ENCODE results near the gene CSNK1E. TPM values are rescaled to one million over a fixed set of nuclear protein-coding genes. Genes with fewer than 3 reads are reported as not detected.
A peak's percentile ranks its signal among the peaks of the same experiment; 100 is the strongest.

CSNK1E gene
- total and polyA plus RNA-seq, 4 experiments from 2014 or later: 8.8 to 103 (median 56.7) TPM

DNA sequence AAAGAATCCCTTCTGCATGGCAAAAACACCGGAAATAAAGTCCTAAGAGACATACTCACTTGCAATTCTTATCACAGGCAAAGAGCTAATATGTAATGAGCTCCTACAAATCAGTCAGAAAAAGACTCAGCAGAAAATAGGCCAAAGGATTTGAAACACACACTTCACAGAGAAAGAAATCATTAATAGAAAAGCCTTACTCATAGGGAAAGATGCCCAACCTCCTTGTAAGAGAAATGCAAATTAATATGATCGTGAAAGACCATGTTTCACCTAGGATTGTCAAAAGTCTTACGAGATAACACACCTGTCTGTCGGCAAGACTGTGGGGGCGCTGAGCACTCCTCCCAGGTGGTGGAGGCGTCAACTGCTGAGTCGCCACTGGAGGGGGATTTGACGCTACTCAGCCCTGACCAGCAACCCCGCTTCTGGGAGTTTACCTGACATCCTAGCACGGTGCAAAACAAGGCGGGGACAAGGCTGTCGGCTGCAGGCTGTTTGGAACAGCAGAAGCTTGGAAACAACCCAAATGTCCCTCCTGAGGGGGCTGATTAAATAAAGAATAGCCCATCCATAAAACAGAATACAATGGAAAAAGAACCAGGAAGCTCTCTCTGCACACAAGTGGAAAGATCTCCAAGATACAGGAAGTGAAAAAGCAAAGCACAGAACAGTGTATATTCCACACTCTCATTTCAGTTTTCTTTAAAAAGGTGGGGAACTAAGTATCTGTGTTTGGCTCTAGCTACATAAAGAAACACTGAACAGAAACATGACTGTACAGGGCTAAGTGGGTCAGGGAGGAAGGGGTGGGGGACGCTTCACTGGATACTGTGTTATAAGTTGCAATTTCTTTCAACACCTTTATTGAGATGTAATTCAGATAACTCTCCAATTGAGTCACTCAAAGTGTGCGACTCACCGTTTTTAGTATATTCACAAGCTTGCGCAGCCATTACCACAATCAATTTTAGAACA lies 11.5 kb downstream of the CSNK1E start:
- H3K9me3 Mint-ChIP-seq: peaks cover 0 to 5% (median 0%) of the 10 kb centered on the region in 8 donors
- Histone ChIP-seq H3K36me3 (ENCODE audit: insufficient read depth, low read length) (peaks cover 12% of the 10 kb centered on the region), H3K4me3 (ENCODE audit: low read length in 2 of 2) (peak overlapping the region; percentile 6 to 12), H3K4me1 (ENCODE audit: insufficient read depth, low read length) (peaks cover 19% of the 10 kb centered on the region), H3K9me3 (ENCODE audit: control insufficient read depth in 1 of 2, low read length in 2 of 2) (no peaks in the 10 kb centered on the region), H3K27me3 (ENCODE audit: insufficient read depth, low read length) (no peaks in the 10 kb centered on the region), H3K27ac (ENCODE audit: low read depth, low read length) (peak overlapping the region; percentile 47)
- H3K27me3 Mint-ChIP-seq: no peaks in the 10 kb centered on the region
- peak; percentile 29 to 70 (median 38) for DNase-seq
- POLR2A ChIA-PET (ENCODE audit: partially characterized antibody): interaction anchor here (0.7 to 2.7 kb wide), 4 partner anchors 9 to 39 kb away, joined by 3 to 22 read pairs (median 4); no protein-coding TSS in a partner anchor
- peak overlapping the region; percentile 55 to 85 (median 68) for H3K4me3 Mint-ChIP-seq
- CTCF ChIA-PET (ENCODE audit: partially characterized antibody): interaction anchor here (1.1 to 2.2 kb wide), 4 partner anchors 9 to 48 kb away, joined by 3 to 6 read pairs (median 6); no protein-coding TSS in a partner anchor
- H3K27ac Mint-ChIP-seq: peak overlapping the region; percentile 51 to 92 (median 81)
- intact Hi-C loops (cut with micrococcal nuclease): no loop called here
- peaks cover 21 to 45% (median 34%) of the 10 kb centered on the region in 4 donors for H3K4me1 Mint-ChIP-seq
- peaks cover 12 to 43% of the 10 kb centered on the region in 2 donors for H3K36me3 Mint-ChIP-seq

- no peak overlapping the region for H3K4me3 ChIP-seq (ENCODE audit: low read length in 2 of 2)
- H3K27ac ChIP-seq (ENCODE audit: low read depth, low read length): no peak overlapping the region
- POLR2A ChIA-PET (ENCODE audit: partially characterized antibody): interaction anchor here (2.7 kb wide), 1 partner anchor 10 kb away, joined by 22 read pairs; no protein-coding TSS in a partner anchor
- H3K27me3 Mint-ChIP-seq: no peaks in the 10 kb centered on the region
- H3K27ac Mint-ChIP-seq: peak overlapping the region in 2 of 7 donors; percentile 36 to 80
- H3K9me3 Mint-ChIP-seq: peaks cover 0 to 6% (median 0%) of the 10 kb centered on the region in 8 donors
- CTCF ChIA-PET (ENCODE audit: partially characterized antibody): interaction anchor here (2.2 kb wide), 1 partner anchor 11 kb away, joined by 6 read pairs; no protein-coding TSS in a partner anchor
- DNase-seq: no peak
- no peaks in the 10 kb centered on the region for H3K9me3 ChIP-seq (ENCODE audit: control insufficient read depth in 1 of 2, low read length in 2 of 2)
- no peak overlapping the region for H3K4me3 Mint-ChIP-seq
- peaks cover 21 to 41% (median 29%) of the 10 kb centered on the region in 4 donors for H3K4me1 Mint-ChIP-seq
- H3K36me3 ChIP-seq (ENCODE audit: insufficient read depth, low read length): peaks cover 25% of the 10 kb centered on the region
- intact Hi-C loops (cut with micrococcal nuclease): no loop called here
- peaks cover 19 to 55% of the 10 kb centered on the region in 2 donors for H3K36me3 Mint-ChIP-seq
- H3K27me3 ChIP-seq (ENCODE audit: insufficient read depth, low read length): no peaks in the 10 kb centered on the region
- H3K4me1 ChIP-seq (ENCODE audit: insufficient read depth, low read length): peaks cover 19% of the 10 kb centered on the region
Observed at GRCh38 chr22:38304526-38304925, 12.7 kb downstream of the CSNK1E start.

GRCh38 chr22:38303974-38304373 lies 13.3 kb downstream of the CSNK1E start:
- no peak for DNase-seq
- Mint-ChIP-seq H3K36me3 (peaks cover 20 to 58% of the 10 kb centered on the region in 2 donors), H3K4me3 (no peak overlapping the region), H3K27me3 (no peaks in the 10 kb centered on the region), H3K4me1 (peaks cover 19 to 37% (median 27%) of the 10 kb centered on the region in 4 donors), H3K27ac (peak overlapping the region in 2 of 7 donors; percentile 38 to 66), H3K9me3 (peaks cover 0 to 6% (median 0%) of the 10 kb centered on the region in 8 donors)
- CTCF ChIA-PET (ENCODE audit: partially characterized antibody): no interaction called here
- Histone ChIP-seq H3K27ac (ENCODE audit: low read depth, low read length) (no peak overlapping the region), H3K27me3 (ENCODE audit: insufficient read depth, low read length) (no peaks in the 10 kb centered on the region), H3K4me3 (ENCODE audit: low read length in 2 of 2) (no peak overlapping the region), H3K36me3 (ENCODE audit: insufficient read depth, low read length) (peaks cover 30% of the 10 kb centered on the region), H3K4me1 (ENCODE audit: insufficient read depth, low read length) (peaks cover 19% of the 10 kb centered on the region), H3K9me3 (ENCODE audit: control insufficient read depth in 1 of 2, low read length in 2 of 2) (no peaks in the 10 kb centered on the region)
- intact Hi-C loops (cut with micrococcal nuclease): no loop called here
- POLR2A ChIA-PET (ENCODE audit: partially characterized antibody): no interaction called here

DNA sequence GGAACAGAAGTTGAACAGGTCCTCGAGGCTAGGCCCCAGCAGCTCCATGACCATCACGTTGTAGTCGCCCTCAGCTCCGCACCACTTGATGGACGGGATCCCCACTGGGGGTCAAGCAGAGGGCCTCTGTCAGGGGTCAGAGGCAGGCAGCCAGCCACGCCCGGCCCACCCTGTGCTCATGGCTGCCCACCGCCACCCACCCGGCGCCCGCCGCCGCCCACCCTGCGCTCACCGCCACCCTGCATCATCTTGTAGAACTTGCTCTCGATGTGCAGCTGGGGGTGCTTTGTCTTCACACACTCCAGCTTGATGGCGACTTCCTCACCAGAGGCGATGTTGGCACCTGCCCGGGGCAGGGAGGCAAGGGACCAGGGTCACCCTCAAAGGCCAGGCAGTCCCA lies 14.3 kb downstream of the CSNK1E start:
- no peak overlapping the region for H3K4me3 Mint-ChIP-seq
- H3K27ac Mint-ChIP-seq: peak overlapping the region in 1 of 7 donors; percentile 29
- H3K36me3 ChIP-seq (ENCODE audit: insufficient read depth, low read length): peaks cover 38% of the 10 kb centered on the region
- intact Hi-C loops (cut with micrococcal nuclease): no loop called here
- H3K4me1 ChIP-seq (ENCODE audit: insufficient read depth, low read length): peaks cover 19% of the 10 kb centered on the region
- H3K4me3 ChIP-seq (ENCODE audit: low read length in 2 of 2): no peak overlapping the region
- peaks cover 0 to 6% (median 0%) of the 10 kb centered on the region in 8 donors for H3K9me3 Mint-ChIP-seq
- ChIA-PET CTCF (ENCODE audit: partially characterized antibody) (no interaction called here), POLR2A (ENCODE audit: partially characterized antibody) (interaction anchor here (0.6 kb wide), 2 partner anchors 200 to 1023 kb away, joined by 3 read pairs; no protein-coding TSS in a partner anchor)
- peaks cover 14 to 27% (median 21%) of the 10 kb centered on the region in 4 donors for H3K4me1 Mint-ChIP-seq
- H3K27me3 ChIP-seq (ENCODE audit: insufficient read depth, low read length): no peaks in the 10 kb centered on the region
- H3K36me3 Mint-ChIP-seq: peaks cover 26 to 60% of the 10 kb centered on the region in 2 donors
- H3K9me3 ChIP-seq (ENCODE audit: control insufficient read depth in 1 of 2, low read length in 2 of 2): no peaks in the 10 kb centered on the region
- H3K27ac ChIP-seq (ENCODE audit: low read depth, low read length): no peak overlapping the region
- no peaks in the 10 kb centered on the region for H3K27me3 Mint-ChIP-seq
- no peak for DNase-seq

GRCh38 chr22:38300946-38301345 lies 16.3 kb downstream of the CSNK1E start:
- H3K27me3 ChIP-seq (ENCODE audit: insufficient read depth, low read length): no peaks in the 10 kb centered on the region
- H3K9me3 Mint-ChIP-seq: peaks cover 0 to 4% (median 0%) of the 10 kb centered on the region in 8 donors
- H3K36me3 ChIP-seq (ENCODE audit: insufficient read depth, low read length): peaks cover 55% of the 10 kb centered on the region
- ChIA-PET CTCF (ENCODE audit: partially characterized antibody) (no interaction called here), POLR2A (ENCODE audit: partially characterized antibody) (interaction anchor here (0.9 kb wide), 1 partner anchor 27 kb away, joined by 3 read pairs; no protein-coding TSS in a partner anchor)
- H3K4me1 Mint-ChIP-seq: peaks cover 6 to 14% (median 12%) of the 10 kb centered on the region in 4 donors
- H3K36me3 Mint-ChIP-seq: peaks cover 34 to 71% of the 10 kb centered on the region in 2 donors
- no peaks in the 10 kb centered on the region for H3K27me3 Mint-ChIP-seq
- no peak for DNase-seq
- H3K27ac Mint-ChIP-seq: no peak overlapping the region
- no peak overlapping the region for H3K4me3 ChIP-seq (ENCODE audit: low read length in 2 of 2)
- no peak overlapping the region for H3K4me3 Mint-ChIP-seq
- intact Hi-C loops (cut with micrococcal nuclease): no loop called here
- H3K27ac ChIP-seq (ENCODE audit: low read depth, low read length): no peak overlapping the region
- H3K9me3 ChIP-seq (ENCODE audit: control insufficient read depth in 1 of 2, low read length in 2 of 2): no peaks in the 10 kb centered on the region
- peaks cover 10% of the 10 kb centered on the region for H3K4me1 ChIP-seq (ENCODE audit: insufficient read depth, low read length)

- Mint-ChIP-seq H3K4me1 (peaks cover 1 to 8% (median 6%) of the 10 kb centered on the region in 4 donors), H3K9me3 (peaks cover 0 to 4% (median 0%) of the 10 kb centered on the region in 8 donors), H3K27me3 (no peaks in the 10 kb centered on the region), H3K4me3 (no peak overlapping the region), H3K27ac (peak overlapping the region in 1 of 7 donors; percentile 41), H3K36me3 (peaks cover 34 to 73% of the 10 kb centered on the region in 2 donors)
- intact Hi-C loops (cut with micrococcal nuclease): no loop called here
- Histone ChIP-seq H3K9me3 (ENCODE audit: control insufficient read depth in 1 of 2, low read length in 2 of 2) (no peaks in the 10 kb centered on the region), H3K27ac (ENCODE audit: low read depth, low read length) (no peak overlapping the region), H3K27me3 (ENCODE audit: insufficient read depth, low read length) (no peaks in the 10 kb centered on the region), H3K4me3 (ENCODE audit: low read length in 2 of 2) (no peak overlapping the region), H3K4me1 (ENCODE audit: insufficient read depth, low read length) (peaks cover 4% of the 10 kb centered on the region), H3K36me3 (ENCODE audit: insufficient read depth, low read length) (peaks cover 58% of the 10 kb centered on the region)
- DNase-seq: no peak
- ChIA-PET CTCF (ENCODE audit: partially characterized antibody) (interaction anchor here (1.7 kb wide), 1 partner anchor 271 kb away, joined by 4 read pairs; no protein-coding TSS in a partner anchor), POLR2A (ENCODE audit: partially characterized antibody) (interaction anchor here (0.9 kb wide), 1 partner anchor 26 kb away, joined by 3 read pairs; no protein-coding TSS in a partner anchor)
Observed at GRCh38 chr22:38300197-38300945, 16.9 kb downstream of the CSNK1E start.
